Activated CD8-positive, alpha-beta memory T cell treated with anti-CD3 and anti-CD28 coated beads for 1 hour (primary cell): Measurements from ENCODE around the gene HDHD5.

Experiments
- DNase-seq, 2 donors: peaks; one replicate each; pipeline ENCODE4 v3.0.0-alpha.2; 2020; ENCODE audit warnings: low read depth in 1 of 2; ENCODE audit errors: extremely low read depth in 1 of 2

Gene HDHD5

GRCh38 chr22:17120711-17121232 lies 38.3 kb downstream of the HDHD5 start:
- no peak for DNase-seq

GRCh38 chr22:17120281-17120680 lies 38.8 kb downstream of the HDHD5 start:
- DNase-seq: peak in 1 of 2 donors; percentile 40

GRCh38 chr22:17119481-17120202 lies 39.4 kb downstream of the HDHD5 start:
- no peak for DNase-seq

GRCh38 chr22:17118342-17118741 lies 40.7 kb downstream of the HDHD5 start:
- no peak for DNase-seq

- DNase-seq: no peak
These were observed 41.2 kb downstream of the HDHD5 start for GRCh38 chr22:17117890-17118289.

- no peak for DNase-seq
These were observed 41.7 kb downstream of the HDHD5 start for GRCh38 chr22:17117400-17117799.

- no peak for DNase-seq
These were observed 42.3 kb downstream of the HDHD5 start for GRCh38 chr22:17116572-17117330.

GRCh38 chr22:17115945-17116565 lies 43.0 kb downstream of the HDHD5 start:
- no peak for DNase-seq

GRCh38 chr22:17115236-17115635 lies 43.8 kb downstream of the HDHD5 start:
- DNase-seq: no peak

GRCh38 chr22:17114898-17115235 lies 44.2 kb downstream of the HDHD5 start:
- DNase-seq: no peak

GRCh38 chr22:17114173-17114897 lies 44.7 kb downstream of the HDHD5 start:
- no peak for DNase-seq

GRCh38 chr22:17113600-17113999 lies 45.5 kb downstream of the HDHD5 start:
- DNase-seq: no peak

- no peak for DNase-seq
These were observed 46.5 kb downstream of the HDHD5 start for GRCh38 chr22:17112491-17113042.

GRCh38 chr22:17110791-17111550 lies 48.1 kb downstream of the HDHD5 start:
- no peak for DNase-seq

GRCh38 chr22:17109976-17110375 lies 49.1 kb downstream of the HDHD5 start:
- no peak for DNase-seq

- DNase-seq: no peak
These were observed 49.8 kb downstream of the HDHD5 start for GRCh38 chr22:17109113-17109865.

- no peak for DNase-seq
These were observed 50.6 kb downstream of the HDHD5 start for GRCh38 chr22:17108256-17109112.

GRCh38 chr22:17107547-17107810 lies 51.6 kb downstream of the HDHD5 start:
- no peak for DNase-seq
